Activated CD4-positive, CD25-positive, alpha-beta regulatory T cell treated with anti-CD3 and anti-CD28 coated beads, Interleukin-2, amount 50 U/mL, for 24 hours (primary cell): Measurements from ENCODE around the gene ZNF296.

ENCODE experiments used
- ATAC-seq, 2 donors: fragments of 150-1000 bp; cut with Tn5 transposase; one replicate each; pipeline ENCODE4 v1.10.0; 2021; ENCODE audit warnings: mild to moderate bottlenecking in 1 of 2, moderate library complexity in 1 of 2

ZNF296 gene

DNA sequence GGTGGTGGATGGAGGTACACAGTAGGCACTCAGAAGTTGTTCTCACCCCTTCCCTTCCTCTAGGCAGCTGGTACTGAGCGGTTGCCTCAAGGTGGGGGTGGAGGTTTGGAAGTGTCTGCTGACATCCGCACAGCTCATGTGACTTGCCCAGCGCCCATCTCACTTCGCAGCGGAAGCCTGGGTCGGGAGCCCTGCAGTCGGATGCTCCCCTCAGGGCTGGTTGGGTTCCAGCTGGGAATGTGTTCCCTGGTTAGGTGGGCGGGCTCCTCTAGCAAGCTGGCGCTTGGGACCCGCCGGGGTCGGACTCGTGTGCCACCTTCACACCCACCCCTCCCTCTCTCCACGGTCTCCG lies 26.9 kb upstream of the ZNF296 start:
- ATAC-seq, result peak; percentile 19 to 77

- no peak for ATAC-seq
Observed at GRCh38 chr19:45102481-45102880, 26.2 kb upstream of the ZNF296 start.

DNA sequence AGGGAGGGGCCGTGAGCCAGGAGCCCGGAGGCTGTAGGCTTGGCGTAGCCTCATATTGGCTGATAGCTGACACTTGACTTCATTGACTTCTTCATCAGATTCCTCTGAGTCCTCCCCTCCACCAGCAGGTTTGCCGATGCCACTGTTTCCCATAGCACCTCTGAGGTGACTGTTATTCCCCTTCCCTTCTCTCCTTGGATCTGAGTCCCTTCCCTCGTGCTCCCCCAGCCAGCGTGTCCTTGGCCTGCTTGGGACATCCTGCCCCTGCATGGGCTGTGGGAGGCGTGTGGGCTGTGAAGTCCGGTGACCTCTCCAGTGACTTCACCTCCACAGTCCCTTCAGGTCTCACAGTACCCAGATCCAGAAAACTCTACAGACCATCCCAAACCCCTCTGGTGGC lies 25.5 kb upstream of the ZNF296 start:
- ATAC-seq, result no peak

DNA sequence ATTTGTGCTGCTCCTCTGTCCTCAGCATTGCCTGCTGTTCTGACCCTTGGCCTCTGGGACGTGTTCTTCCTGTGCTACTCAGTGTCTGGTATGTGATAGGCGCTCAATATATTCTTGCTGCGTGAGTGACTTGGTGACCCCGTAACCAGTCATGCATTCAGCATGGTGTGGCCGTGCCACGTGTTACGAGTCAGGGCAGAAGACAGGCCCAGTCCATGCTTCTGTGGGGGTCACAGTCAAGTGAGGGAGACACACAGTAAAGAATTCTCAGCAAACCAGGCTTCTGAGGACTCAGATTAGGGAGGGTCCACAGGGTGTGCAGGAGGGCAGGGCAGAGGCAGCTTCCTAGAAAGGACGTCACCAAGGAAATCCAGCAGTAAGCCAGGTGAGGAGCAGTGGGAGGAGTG lies 24.6 kb upstream of the ZNF296 start:
- no peak for ATAC-seq

DNA sequence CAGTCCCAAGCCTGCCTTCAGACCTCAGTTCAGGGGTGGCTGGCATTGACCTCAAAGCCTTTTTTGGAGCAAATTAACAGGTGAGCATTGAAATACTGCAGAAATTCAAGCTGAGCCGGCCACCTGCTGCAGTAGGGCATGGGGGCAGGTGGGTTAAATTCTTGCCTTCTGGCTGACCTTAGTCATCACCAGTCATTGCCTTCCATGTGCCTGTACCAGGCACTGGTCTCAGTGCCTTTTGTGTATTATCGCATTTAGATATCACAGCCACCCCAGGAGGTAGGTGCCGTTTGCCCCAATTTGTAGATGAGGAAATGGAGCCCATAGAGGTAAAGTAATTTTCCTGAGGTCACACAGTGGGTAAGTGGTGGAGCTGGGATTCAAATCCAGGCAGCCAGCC lies 23.9 kb upstream of the ZNF296 start:
- ATAC-seq, result no peak

DNA sequence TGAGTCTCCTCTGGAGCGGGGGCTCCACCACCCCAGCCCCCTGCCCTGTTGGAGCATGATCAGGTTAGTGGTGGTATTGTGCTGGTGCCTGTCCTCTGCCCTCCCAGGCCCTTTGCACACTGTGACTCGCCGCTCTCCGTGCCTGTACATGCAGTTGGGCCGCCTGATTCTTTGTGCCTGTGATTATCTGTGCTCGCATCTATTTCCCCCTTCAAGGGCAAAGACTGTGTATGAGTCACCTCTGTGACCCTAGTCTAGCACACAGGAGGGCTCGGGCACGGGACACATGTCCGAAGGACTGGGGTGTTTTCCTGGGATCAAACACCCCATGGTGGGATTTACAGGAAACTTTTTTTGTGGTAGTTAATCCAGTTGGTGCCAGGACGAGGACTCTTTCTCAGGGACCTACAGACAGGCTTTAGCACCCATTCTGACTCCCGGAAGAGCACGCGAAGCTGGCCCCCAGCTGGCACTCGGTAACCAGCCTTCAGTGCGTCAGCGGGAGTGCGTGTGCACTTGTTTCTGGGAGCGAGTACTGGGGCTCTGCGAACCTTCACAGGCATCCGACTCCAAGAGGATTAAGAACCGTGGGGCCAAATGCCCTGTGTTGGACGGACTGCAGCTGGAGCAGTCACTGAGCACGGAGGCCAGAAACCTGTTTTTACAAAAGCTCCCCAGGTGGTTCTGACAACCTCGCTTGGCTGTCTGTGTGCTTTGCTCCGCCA lies 23.4 kb upstream of the ZNF296 start:
- no peak for ATAC-seq

- no peak for ATAC-seq
Observed at GRCh38 chr19:45098521-45099466, 22.5 kb upstream of the ZNF296 start.

- no peak for ATAC-seq
Observed at GRCh38 chr19:45097776-45098520, 21.7 kb upstream of the ZNF296 start.

DNA sequence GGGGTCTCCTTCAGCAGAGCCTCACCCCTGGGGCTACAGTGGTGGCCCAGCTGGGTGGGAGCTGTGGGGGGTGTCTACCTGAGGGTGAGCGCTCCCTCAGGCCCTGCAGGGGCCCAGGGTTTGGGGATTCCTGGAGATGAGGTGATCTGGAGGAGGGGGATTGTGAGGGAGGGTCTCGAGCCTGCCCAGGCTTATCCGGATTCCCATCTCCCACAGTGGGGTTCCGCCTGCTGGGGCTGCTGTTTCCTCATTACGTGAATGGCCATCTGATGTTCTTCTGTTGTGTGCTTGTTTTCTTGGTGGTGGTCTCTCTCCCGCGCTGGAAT lies 21.1 kb upstream of the ZNF296 start:
- ATAC-seq, result no peak

GRCh38 chr19:45096700-45097099 lies 20.4 kb upstream of the ZNF296 start:
- ATAC-seq, result no peak

DNA sequence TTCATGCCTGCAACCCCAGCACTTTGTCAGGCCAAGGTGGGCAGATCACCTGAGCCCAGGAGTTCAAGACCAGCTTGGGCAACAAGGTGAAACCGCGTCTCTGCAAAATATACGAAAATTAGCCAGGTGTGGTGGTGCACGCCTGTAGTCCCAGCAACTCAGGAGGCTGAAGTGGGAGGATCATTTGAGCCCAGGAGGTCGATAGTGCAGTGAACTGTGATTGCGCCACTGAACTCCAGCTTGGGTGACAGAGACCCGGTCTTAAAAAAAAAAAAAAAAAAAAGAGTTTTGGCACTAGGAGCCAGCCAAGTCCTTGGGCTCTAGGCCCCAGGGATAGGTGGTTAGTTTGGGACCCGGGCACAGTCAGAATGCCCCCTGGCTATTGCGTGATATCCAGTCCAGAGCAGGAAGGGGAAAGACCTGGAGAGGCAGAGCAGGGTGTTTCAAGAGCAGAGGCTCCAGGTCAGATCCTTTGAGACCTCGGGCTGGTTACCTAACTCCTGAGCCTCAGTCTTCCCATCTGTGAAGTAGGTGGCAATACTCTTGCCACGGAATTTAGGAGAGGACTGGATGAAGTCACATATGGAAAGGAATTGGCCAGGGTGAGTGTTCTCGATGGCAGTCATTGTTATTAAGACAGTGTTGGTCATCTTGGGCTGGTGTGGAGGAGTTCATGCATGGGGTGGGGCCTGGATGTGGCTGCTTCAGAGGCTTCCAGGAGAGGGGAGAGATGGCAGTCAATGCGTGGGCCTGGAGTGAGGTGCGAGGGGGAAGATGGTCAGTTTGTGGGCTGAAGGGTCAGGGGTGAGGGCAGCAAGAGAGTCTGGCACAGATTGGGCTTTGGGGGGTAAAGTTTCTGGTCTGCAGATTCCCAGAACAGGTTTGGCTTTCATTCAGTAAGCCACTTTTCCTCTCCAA lies 19.5 kb upstream of the ZNF296 start:
- no peak for ATAC-seq

GRCh38 chr19:45094707-45095106 lies 18.4 kb upstream of the ZNF296 start:
- ATAC-seq, result no peak

DNA sequence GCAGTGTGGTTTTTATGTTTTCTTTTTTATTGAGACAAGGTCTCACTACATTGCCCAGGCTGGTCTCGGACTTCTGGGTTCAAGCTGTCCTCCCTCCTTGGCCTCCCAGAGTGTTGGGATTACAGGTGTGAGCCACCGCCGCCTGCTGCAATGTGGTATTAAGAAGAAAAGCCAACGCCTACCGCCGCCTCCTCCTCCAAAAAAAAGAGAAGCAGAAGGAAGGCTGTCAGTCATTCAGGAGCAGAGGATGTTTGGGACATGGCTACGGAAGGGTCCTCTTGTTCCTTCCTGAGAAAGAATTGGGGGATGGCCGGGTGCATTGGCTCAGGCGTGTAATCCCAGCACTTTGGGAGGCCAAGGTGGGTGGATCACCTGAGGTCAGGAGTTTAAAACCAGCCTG lies 17.9 kb upstream of the ZNF296 start:
- ATAC-seq, result no peak

DNA sequence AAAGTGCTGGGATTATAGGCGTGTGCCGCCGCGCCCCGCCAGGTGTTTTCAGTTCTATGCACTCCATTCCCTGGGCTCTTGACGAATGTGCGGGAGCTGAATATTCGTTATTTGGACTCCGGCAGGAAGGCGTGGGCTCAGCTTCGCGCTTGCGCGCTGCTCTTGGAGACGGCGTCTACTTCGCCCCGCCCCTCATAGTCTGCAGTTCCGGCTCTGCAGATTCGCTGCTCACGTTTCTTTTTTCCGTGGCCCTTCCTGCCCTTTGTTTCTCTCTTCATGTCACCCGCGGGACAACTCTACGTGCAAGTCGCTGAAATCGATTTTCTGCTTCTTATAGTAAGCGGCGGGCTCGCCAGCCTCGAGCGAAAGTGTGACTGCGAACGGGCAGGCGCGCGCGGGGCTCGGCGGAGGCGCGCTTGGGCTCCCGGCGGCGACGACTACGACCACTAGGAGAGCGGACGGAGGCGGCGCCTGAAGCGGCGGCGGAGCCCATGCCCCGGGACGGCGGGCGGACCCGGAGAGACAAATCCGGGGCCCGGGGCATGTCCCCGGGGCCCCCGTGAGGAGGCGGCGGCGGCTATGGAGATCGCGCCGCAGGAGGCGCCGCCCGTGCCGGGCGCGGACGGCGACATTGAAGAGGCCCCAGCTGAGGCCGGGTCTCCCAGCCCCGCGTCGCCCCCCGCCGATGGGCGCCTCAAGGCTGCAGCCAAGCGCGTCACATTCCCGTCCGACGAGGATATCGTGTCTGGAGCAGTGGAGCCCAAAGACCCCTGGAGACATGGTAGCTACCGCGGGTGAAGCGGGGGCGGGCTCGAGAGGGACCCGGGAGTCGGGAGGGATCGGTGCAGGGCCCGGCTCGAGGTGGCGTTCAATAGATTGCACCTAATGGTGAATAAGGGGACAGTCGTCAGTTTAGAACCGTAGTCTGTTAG lies 16.7 kb upstream of the ZNF296 start, which contains the start of gene PPP1R37:
TSS of gene PPP1R37 (plus strand) at position 433 of the 932 bp plus-strand sequence. CDS start at position 580, 147 bp downstream.
- peak; percentile 72 to 78 for ATAC-seq

GRCh38 chr19:45091031-45091923 lies 15.0 kb upstream of the ZNF296 start:
- peak; percentile 75 to 86 for ATAC-seq

DNA sequence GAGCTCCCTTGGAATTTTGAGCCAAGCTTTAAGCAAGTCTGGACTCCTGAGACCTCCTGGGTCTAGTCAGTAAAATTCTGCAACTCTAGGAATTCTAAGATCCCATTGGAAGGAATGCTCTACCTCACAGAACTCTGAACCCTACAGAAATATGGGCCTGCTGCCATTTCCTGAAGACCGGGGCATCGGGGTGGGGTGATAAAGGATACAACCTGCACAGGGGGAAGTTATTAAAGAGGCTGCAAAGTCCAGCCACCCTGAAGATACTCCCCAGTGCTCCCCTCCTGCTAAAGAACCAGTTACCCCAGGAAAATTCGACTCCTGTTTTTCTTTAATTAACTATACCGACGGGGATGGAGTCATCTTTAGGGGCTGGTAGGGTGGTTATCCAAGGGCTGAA lies 14.3 kb upstream of the ZNF296 start:
- no peak for ATAC-seq

- no peak for ATAC-seq
Observed at GRCh38 chr19:45090034-45090433, 13.8 kb upstream of the ZNF296 start.

- peak in 1 of 2 donors; percentile 11 for ATAC-seq
Observed at GRCh38 chr19:45087531-45087930, 11.3 kb upstream of the ZNF296 start.

DNA sequence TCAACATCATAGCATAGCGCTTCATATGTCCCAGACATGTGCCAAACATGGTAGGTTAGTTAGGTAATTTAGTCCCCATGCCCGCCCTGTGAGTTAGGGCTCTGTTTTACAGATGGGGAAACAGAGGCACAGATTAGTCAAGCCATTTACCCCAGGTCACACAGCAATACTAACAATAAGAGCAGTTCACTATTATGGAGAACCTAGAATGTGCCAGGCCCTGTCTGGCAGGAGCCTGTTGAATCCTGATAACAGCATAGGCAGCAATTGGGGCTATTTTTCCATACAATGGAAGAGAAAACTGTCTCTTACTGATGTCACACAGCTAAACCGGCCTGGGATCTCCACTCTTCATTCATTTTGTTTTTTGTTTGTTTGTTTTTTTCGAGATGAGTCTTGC lies 10.2 kb upstream of the ZNF296 start:
- no peak for ATAC-seq

DNA sequence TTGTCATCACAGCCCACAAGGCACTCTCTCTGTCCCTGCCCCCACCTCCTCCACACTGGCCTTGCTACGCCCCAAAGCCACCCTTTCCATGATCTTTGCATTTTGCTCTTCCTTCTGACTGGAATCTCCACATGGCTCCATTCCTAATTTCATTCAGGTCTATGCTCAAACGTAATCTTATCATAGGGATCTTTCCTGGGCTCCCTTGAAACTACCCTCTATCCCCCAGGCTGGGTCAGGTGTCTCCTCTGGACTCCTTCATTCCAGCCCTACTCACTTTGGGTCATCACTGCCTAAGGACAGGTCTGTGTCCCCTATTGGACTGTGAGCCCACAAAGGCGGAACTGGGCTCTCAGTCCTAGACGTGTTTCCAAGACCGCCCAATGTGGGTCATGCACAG lies 5.9 kb upstream of the ZNF296 start:
- no peak for ATAC-seq
